Peyer's patch (tissue), 4 donors: Measurements from ENCODE around the gene GPC6. TPM values are rescaled to one million over a fixed set of nuclear protein-coding genes. Genes with fewer than 3 reads are reported as not detected.

Source experiments
- DNase-seq, 3 donors: peaks; one replicate each; pipeline ENCODE4 v3.0.0-alpha.2; 2017 to 2019
- H3K27ac ChIP-seq, 4 donors: fragments of 200-600 bp; sonication (generic); one replicate each; pipeline ENCODE4 v1.5.1; 2016 to 2019
- H3K27me3 ChIP-seq, 2 donors: fragments of 200-600 bp; sonication (generic); one replicate each; pipeline ENCODE4 v1.5.1; 2019
- H3K36me3 ChIP-seq, 3 donors: fragments of 200-600 bp; sonication (generic); one replicate each; pipeline ENCODE4 v1.5.1; 2016 to 2019
- H3K4me1 ChIP-seq, 4 donors: fragments of 200-600 bp; sonication (generic); one replicate each; pipeline ENCODE4 v1.5.1; 2016 to 2019
- H3K4me3 ChIP-seq, 4 donors: fragments of 200-600 bp; sonication (generic); 1 replicate in 3 of 4; 2 replicates in 1 of 4; pipeline ENCODE4 v1.5.1; 2016 to 2019; ENCODE audit warnings: mild to moderate bottlenecking in 1 of 4
- H3K9me3 ChIP-seq, 4 donors: fragments of 200-600 bp; sonication (generic); one replicate each; pipeline ENCODE4 v1.5.1; 2016 to 2019; ENCODE audit warnings: mild to moderate bottlenecking in 1 of 4
- POLR2A ChIP-seq, 2 donors: fragments of 450-650 bp; IDR thresholded peaks; one replicate each; pipeline ENCODE4 v1.5.1; 2017; ENCODE audit warnings: antibody characterized with exemption in 2 of 2, mild to moderate bottlenecking in 2 of 2, moderate library complexity in 2 of 2
- total RNA-seq, 4 donors: library from RNA; depleted of rRNA; stranded (reverse); fragments of >200 nt; gene quantifications; one replicate each; pipeline ENCODE4 v1.1.0, GENCODE V29; 2016
- TF ChIP-seq, protein P1 (sequence below), 6 experiments: fragments of 450-650 bp in 4 of 6; fragments of 200-600 bp in 2 of 6; sonication (generic) in 1 of 6; IDR thresholded peaks; one replicate each; pipeline ENCODE4 v1.5.1; 2017 to 2019; ENCODE audit warnings: antibody characterized with exemption in 6 of 6, mild to moderate bottlenecking in 3 of 6, moderate library complexity in 1 of 6

The GPC6 gene
- total RNA-seq, 4 donors from 2014 or later: 1.6 to 13.2 (median 2.6) TPM

DNA sequence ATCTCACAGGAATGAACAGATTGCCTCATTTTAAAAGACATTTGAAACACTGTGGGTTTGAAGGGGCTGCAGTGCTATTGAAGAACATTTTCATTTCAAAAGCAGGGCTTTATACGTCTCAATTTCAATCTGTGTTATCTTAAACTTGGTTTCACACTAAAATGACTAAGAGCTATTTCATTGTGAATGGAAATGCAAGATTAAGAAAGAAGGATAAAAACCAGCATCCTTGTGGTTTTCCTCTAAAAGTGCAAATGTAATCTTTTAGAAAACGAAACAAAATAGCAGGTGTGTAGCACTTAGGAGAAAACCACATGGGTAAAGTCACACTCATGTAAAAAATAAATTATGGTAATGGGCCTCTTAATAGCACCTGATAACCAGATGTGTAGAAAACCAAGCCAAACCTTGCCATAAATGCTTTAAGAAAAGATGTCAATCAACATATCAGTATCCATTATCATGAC lies 397.7 kb downstream of the GPC6 start:
- Histone ChIP-seq H3K27me3 (no peaks in the 10 kb centered on the region), H3K9me3 (no peaks in the 10 kb centered on the region), H3K4me3 (no peak overlapping the region), H3K27ac (no peak overlapping the region), H3K4me1 (no peaks in the 10 kb centered on the region), H3K36me3 (no peaks in the 10 kb centered on the region)
- no peak for DNase-seq
- TF ChIP-seq POLR2A (IDR thresholded peaks at IDR 0.05): no peak
- TF ChIP-seq, protein P1, sequence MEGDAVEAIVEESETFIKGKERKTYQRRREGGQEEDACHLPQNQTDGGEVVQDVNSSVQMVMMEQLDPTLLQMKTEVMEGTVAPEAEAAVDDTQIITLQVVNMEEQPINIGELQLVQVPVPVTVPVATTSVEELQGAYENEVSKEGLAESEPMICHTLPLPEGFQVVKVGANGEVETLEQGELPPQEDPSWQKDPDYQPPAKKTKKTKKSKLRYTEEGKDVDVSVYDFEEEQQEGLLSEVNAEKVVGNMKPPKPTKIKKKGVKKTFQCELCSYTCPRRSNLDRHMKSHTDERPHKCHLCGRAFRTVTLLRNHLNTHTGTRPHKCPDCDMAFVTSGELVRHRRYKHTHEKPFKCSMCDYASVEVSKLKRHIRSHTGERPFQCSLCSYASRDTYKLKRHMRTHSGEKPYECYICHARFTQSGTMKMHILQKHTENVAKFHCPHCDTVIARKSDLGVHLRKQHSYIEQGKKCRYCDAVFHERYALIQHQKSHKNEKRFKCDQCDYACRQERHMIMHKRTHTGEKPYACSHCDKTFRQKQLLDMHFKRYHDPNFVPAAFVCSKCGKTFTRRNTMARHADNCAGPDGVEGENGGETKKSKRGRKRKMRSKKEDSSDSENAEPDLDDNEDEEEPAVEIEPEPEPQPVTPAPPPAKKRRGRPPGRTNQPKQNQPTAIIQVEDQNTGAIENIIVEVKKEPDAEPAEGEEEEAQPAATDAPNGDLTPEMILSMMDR (IDR thresholded peaks at IDR 0.05): no peak

DNA sequence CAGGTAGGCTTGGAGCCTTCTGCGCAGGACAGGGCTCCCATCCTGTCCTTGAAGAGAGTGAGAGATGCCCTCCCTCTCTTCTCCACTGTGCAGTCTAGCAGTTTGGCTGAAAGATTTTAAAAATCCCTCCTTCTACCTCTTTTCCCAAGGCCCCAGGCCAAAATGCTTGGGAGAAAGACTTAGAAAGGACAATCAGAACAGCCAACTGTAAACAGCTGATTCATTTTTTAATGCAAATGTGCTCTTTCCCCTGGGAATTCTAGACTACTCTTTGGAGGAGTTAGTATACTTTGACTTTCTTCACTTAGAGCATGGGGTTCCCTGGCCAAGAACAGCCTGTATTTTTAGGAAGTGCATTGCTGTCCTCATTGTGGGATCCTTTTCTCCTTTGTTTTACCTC lies 398.9 kb downstream of the GPC6 start:
- no peak for TF ChIP-seq POLR2A (IDR thresholded peaks at IDR 0.05)
- TF ChIP-seq, protein P1 (IDR thresholded peaks at IDR 0.05): no peak
- Histone ChIP-seq H3K27me3 (no peaks in the 10 kb centered on the region), H3K36me3 (no peaks in the 10 kb centered on the region), H3K9me3 (no peaks in the 10 kb centered on the region), H3K27ac (no peak overlapping the region), H3K4me3 (no peak overlapping the region), H3K4me1 (no peaks in the 10 kb centered on the region)
- DNase-seq: no peak

DNA sequence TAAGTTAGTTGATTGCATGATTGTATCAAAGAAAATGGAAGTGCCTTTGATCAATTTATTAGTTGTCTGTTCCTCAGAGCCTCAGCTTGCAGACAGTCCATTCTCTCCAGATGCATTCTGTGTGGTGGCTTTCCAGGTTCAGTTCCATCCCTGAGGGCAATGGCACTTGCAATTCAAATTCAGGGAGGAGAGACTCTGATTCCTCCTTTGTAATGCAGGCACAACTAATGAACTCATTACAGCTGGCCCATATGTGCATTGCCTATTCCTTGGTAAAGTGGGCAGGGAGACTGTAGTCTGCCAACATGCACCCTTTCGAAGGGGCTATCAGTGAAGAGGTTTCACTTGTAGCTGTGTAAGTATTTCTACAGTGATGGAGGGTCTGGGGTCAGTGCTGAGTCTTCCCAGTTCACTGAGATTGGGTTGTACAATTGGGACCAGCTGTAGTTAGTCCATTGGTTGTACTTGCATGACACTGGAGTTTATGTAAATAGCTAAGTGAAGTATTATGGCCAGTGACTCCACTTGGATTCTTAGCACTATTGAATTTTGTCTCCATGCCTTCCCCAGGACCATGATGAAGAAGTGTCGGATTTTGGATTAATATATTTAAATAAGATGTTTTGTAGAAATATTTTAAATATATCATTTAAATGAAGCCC lies 401.7 kb downstream of the GPC6 start:
- DNase-seq: no peak
- H3K36me3 ChIP-seq: no peaks in the 10 kb centered on the region
- no peaks in the 10 kb centered on the region for H3K27me3 ChIP-seq
- H3K9me3 ChIP-seq: no peaks in the 10 kb centered on the region
- TF ChIP-seq POLR2A (IDR thresholded peaks at IDR 0.05): no peak
- H3K4me3 ChIP-seq: no peak overlapping the region
- H3K27ac ChIP-seq: no peak overlapping the region
- no peaks in the 10 kb centered on the region for H3K4me1 ChIP-seq

DNA sequence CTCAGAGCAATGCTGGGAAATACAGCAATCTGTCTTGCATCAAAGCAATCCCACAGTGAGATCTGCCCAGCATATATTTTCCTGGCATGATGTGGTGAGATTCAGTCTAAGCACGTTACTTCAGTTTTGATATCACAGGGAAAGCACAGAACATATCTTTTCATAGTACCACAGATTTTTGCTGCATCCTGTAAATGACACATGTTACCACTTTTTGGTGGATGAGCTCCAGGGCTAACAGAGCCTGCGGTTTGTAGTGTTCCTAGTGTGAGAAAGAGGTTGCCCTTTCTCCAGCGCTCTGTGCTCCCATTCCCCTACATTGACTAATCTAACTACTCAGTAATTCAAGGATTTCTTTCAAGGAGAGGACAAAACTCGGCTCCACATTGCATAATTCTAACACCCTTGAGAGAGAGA lies 409.0 kb downstream of the GPC6 start:
- H3K9me3 ChIP-seq: no peaks in the 10 kb centered on the region
- H3K36me3 ChIP-seq: no peaks in the 10 kb centered on the region
- H3K27ac ChIP-seq: no peak overlapping the region
- H3K27me3 ChIP-seq: no peaks in the 10 kb centered on the region
- H3K4me3 ChIP-seq: no peak overlapping the region
- TF ChIP-seq, protein P1 (IDR thresholded peaks at IDR 0.05): no peak
- TF ChIP-seq POLR2A (IDR thresholded peaks at IDR 0.05): no peak
- DNase-seq: no peak
- H3K4me1 ChIP-seq: no peaks in the 10 kb centered on the region

DNA sequence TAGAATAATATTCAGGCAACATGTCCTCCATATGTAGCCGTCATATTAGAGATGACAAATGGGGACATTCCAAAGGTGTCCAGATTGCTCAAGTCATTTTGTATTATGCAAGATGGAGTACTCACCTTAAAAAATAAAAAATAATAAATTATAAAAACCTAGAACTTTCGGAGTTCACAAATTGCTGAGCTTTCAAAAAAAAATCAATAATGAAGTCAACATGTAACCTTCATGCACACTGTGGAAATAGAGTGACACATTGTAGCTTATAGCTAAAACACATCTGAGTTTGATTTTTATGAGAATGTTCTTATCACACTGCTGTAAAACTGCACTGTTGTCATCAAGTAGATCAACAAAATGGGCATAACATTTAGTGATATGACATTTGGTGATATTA lies 411.2 kb downstream of the GPC6 start:
- Histone ChIP-seq H3K27me3 (no peaks in the 10 kb centered on the region), H3K27ac (no peak overlapping the region), H3K9me3 (no peaks in the 10 kb centered on the region), H3K4me3 (no peak overlapping the region), H3K36me3 (no peaks in the 10 kb centered on the region), H3K4me1 (no peaks in the 10 kb centered on the region)
- no peak for DNase-seq
- TF ChIP-seq, protein P1 (IDR thresholded peaks at IDR 0.05): no peak
- TF ChIP-seq POLR2A (IDR thresholded peaks at IDR 0.05): no peak

DNA sequence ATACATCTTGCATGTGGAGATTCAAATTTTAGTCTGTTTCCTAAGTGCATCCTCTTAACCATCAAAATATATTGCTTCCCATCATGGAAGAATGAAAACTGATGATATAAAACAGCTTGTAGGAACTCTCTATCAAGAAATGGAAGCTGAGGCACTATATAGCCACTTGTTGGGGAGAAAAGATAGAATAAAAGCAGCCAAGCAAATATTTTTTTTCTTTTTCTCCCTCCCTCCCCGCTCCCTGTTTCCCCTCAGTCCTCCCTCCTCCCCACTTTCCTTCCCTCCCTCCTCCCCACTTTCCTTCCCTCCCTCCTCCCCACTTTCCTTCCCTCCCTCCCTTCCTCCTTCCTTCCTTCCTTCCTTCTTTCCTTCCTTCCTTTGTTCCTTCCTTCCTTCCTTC lies 413.8 kb downstream of the GPC6 start:
- H3K27me3 ChIP-seq: no peaks in the 10 kb centered on the region
- no peak overlapping the region for H3K27ac ChIP-seq
- no peaks in the 10 kb centered on the region for H3K9me3 ChIP-seq
- DNase-seq: no peak
- TF ChIP-seq, protein P1 (IDR thresholded peaks at IDR 0.05): no peak
- TF ChIP-seq POLR2A (IDR thresholded peaks at IDR 0.05): no peak
- no peaks in the 10 kb centered on the region for H3K4me1 ChIP-seq
- no peaks in the 10 kb centered on the region for H3K36me3 ChIP-seq
- H3K4me3 ChIP-seq: no peak overlapping the region
